Measurements from ENCODE around the gene CDC42BPG. TPM values are rescaled to one million over a fixed set of nuclear protein-coding genes. Genes with fewer than 3 reads are reported as not detected.

Gene CDC42BPG
- total RNA-seq, 1 experiment from 2014 or later: 0.15 TPM

- no peak overlapping the region for H2AFZ ChIP-seq (ENCODE audit: low read length)
- H4K20me1 ChIP-seq (ENCODE audit: insufficient read depth, low read depth, low read length): no peaks in the 10 kb centered on the region; the same call in 1 of the 2 replicates
- peak overlapping the region; percentile 11; the same call in 1 of the 2 replicates for H3K27ac ChIP-seq (ENCODE audit: low read length)
- H3K4me2 ChIP-seq (ENCODE audit: low read depth, low read length, poor library complexity, severe bottlenecking): no peak overlapping the region
- H3K79me2 ChIP-seq (ENCODE audit: low read length): peaks cover 36% of the 10 kb centered on the region
- no peak for DNase-seq
- H3K9me3 ChIP-seq (ENCODE audit: low read length): no peaks in the 10 kb centered on the region
- H3K27me3 ChIP-seq (ENCODE audit: low read length): no peaks in the 10 kb centered on the region
- H3K4me1 ChIP-seq (ENCODE audit: low read length): peaks cover 42% of the 10 kb centered on the region
- no peak overlapping the region for H3K9ac ChIP-seq (ENCODE audit: low read length)
- no peak overlapping the region for H3K4me3 ChIP-seq (ENCODE audit: low read length)
- no peaks in the 10 kb centered on the region for H3K9me2 ChIP-seq (replicated peaks; ENCODE audit: insufficient read depth, low read length)
- H3K36me3 ChIP-seq (ENCODE audit: insufficient read depth, low read length): no peaks in the 10 kb centered on the region
Measured at GRCh38 chr11:64859542-64860414, 15.3 kb upstream of the CDC42BPG start.

DNA sequence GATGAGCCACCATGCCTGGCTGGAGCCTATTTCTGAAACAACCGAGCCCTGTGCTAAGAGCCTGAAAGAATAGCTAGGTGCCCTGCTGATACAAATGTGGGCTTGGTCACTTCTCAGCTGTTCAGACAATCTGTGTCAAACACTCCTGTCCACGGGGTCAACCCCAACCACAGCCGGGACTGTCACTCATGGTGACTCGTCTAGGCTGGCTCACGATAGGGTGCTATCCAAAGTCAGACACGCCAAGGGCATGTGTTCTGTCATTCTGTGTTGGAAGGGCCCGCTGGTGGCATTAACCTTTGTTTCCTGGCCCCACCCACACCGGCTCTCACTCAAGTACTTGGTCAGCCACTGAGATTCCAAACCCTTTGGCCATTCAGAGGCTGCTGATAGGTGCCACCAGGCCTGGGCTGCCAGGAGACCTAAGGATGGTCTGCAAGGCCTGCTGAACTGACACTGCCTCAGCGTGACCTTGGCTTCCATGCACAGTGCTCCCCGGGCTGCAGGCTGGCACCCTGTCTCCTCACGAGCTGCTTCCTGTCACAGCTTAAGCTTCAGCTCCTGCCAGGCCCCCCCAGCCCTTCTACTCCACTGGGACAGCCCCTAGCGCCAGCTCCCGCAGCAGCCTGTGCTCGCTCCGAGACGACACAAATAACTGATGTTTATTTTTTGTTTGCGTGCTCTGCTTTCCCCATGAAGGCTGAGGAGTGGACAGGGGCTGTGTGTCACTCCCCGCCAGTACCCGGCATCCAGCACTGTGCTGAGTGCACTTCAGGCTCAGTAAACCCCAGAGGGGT is 14.2 kb upstream of the CDC42BPG start:
- Histone ChIP-seq H3K4me2 (ENCODE audit: low read depth, low read length, poor library complexity, severe bottlenecking) (no peak overlapping the region), H2AFZ (ENCODE audit: low read length) (no peak overlapping the region), H4K20me1 (ENCODE audit: insufficient read depth, low read depth, low read length) (no peaks in the 10 kb centered on the region), H3K36me3 (ENCODE audit: insufficient read depth, low read length) (no peaks in the 10 kb centered on the region), H3K9me2 (replicated peaks; ENCODE audit: insufficient read depth, low read length) (no peaks in the 10 kb centered on the region), H3K9me3 (ENCODE audit: low read length) (no peaks in the 10 kb centered on the region), H3K4me1 (ENCODE audit: low read length) (peaks cover 41% of the 10 kb centered on the region), H3K27me3 (ENCODE audit: low read length) (no peaks in the 10 kb centered on the region), H3K9ac (ENCODE audit: low read length) (no peak overlapping the region), H3K4me3 (ENCODE audit: low read length) (no peak overlapping the region), H3K27ac (ENCODE audit: low read length) (no peak overlapping the region), H3K79me2 (ENCODE audit: low read length) (peaks cover 25% of the 10 kb centered on the region)
- no peak for DNase-seq

DNA sequence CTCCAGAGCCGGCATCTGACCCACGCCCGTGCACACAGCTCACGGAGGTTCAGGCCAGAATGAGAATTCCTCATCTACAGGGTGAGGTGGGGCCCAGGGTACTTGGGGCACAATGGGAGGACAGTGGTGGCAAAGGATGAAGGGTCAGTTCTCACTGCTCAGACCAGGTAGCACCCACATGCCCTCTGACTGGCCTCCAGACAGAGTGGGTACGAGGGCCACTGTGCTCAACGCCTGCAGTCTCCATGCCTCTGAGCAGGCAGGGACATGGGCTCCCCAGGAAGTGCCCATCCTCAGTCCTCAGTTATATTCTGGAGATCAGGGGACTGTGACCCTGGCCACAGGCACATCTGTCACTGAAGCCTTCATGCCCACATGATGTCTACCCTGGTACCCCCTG is 13.0 kb upstream of the CDC42BPG start:
- H3K79me2 ChIP-seq (ENCODE audit: low read length): peaks cover 13% of the 10 kb centered on the region
- no peak overlapping the region for H2AFZ ChIP-seq (ENCODE audit: low read length)
- no peaks in the 10 kb centered on the region for H3K36me3 ChIP-seq (ENCODE audit: insufficient read depth, low read length)
- no peak for DNase-seq
- H3K4me2 ChIP-seq (ENCODE audit: low read depth, low read length, poor library complexity, severe bottlenecking): no peak overlapping the region
- no peak overlapping the region for H3K4me3 ChIP-seq (ENCODE audit: low read length)
- H3K9me2 ChIP-seq (replicated peaks; ENCODE audit: insufficient read depth, low read length): no peaks in the 10 kb centered on the region
- H4K20me1 ChIP-seq (ENCODE audit: insufficient read depth, low read depth, low read length): no peaks in the 10 kb centered on the region
- no peak overlapping the region for H3K9ac ChIP-seq (ENCODE audit: low read length)
- no peaks in the 10 kb centered on the region for H3K27me3 ChIP-seq (ENCODE audit: low read length)
- H3K9me3 ChIP-seq (ENCODE audit: low read length): no peaks in the 10 kb centered on the region
- peaks cover 41% of the 10 kb centered on the region for H3K4me1 ChIP-seq (ENCODE audit: low read length)
- H3K27ac ChIP-seq (ENCODE audit: low read length): no peak overlapping the region

DNA sequence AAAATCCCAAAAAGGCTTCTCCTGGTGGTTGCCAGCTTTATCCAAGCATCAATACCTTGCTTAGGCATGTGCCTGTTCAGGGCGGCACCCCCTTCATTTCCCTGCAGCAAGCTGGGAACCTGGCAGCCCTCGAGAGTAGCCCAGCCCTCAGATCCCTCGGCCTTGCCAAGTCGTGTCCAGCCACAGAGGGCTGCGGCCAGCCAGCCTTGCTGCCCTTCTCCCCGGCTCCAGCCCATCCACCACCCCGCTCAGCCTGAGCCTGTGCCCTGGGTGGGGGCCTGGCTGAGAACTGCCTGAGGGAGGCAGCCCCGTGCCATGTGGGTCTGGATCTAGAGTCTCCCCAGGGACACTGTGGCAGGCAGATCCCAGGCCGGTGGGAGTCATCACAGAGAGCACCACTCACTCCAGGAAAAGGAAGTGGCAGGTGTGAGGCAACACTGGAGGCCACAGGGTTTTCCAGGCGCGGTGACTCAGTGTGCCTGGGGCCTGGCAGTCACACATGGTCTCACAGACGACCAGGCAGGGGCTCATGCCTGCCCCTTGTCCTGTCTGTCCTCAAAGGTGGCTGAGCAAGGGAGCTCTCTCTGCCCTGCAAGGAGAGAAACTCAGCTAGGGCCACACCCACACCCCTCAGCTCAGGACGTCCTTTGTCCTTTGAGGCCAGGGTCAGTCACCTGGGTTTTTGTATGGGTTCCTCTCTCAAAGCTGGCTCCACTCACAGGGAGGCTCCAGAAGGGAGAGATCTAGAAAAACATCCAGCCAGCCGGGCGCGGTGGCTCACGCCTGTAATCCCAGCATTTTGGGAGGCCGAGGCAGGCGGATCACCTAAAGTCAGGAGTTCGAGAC is 12.2 kb upstream of the CDC42BPG start:
- Histone ChIP-seq H4K20me1 (ENCODE audit: insufficient read depth, low read depth, low read length) (no peaks in the 10 kb centered on the region), H3K79me2 (ENCODE audit: low read length) (peaks cover 7% of the 10 kb centered on the region), H3K9me2 (replicated peaks; ENCODE audit: insufficient read depth, low read length) (no peaks in the 10 kb centered on the region), H3K4me3 (ENCODE audit: low read length) (no peak overlapping the region), H3K9me3 (ENCODE audit: low read length) (no peaks in the 10 kb centered on the region), H3K9ac (ENCODE audit: low read length) (no peak overlapping the region), H3K4me2 (ENCODE audit: low read depth, low read length, poor library complexity, severe bottlenecking) (no peak overlapping the region), H3K27me3 (ENCODE audit: low read length) (no peaks in the 10 kb centered on the region), H3K36me3 (ENCODE audit: insufficient read depth, low read length) (no peaks in the 10 kb centered on the region), H3K27ac (ENCODE audit: low read length) (no peak overlapping the region), H2AFZ (ENCODE audit: low read length) (no peak overlapping the region), H3K4me1 (ENCODE audit: low read length) (peaks cover 41% of the 10 kb centered on the region)
- DNase-seq: no peak

GRCh38 chr11:64855596-64856304 is 11.3 kb upstream of the CDC42BPG start:
- no peak overlapping the region for H3K27ac ChIP-seq (ENCODE audit: low read length)
- no peaks in the 10 kb centered on the region for H3K27me3 ChIP-seq (ENCODE audit: low read length)
- no peaks in the 10 kb centered on the region for H4K20me1 ChIP-seq (ENCODE audit: insufficient read depth, low read depth, low read length)
- H3K4me1 ChIP-seq (ENCODE audit: low read length): peaks cover 44% of the 10 kb centered on the region
- DNase-seq: no peak
- H3K79me2 ChIP-seq (ENCODE audit: low read length): no peaks in the 10 kb centered on the region
- no peaks in the 10 kb centered on the region for H3K9me2 ChIP-seq (replicated peaks; ENCODE audit: insufficient read depth, low read length)
- no peak overlapping the region for H3K9ac ChIP-seq (ENCODE audit: low read length)
- H3K36me3 ChIP-seq (ENCODE audit: insufficient read depth, low read length): no peaks in the 10 kb centered on the region
- no peaks in the 10 kb centered on the region for H3K9me3 ChIP-seq (ENCODE audit: low read length)
- H3K4me2 ChIP-seq (ENCODE audit: low read depth, low read length, poor library complexity, severe bottlenecking): no peak overlapping the region
- no peak overlapping the region for H2AFZ ChIP-seq (ENCODE audit: low read length)
- no peak overlapping the region for H3K4me3 ChIP-seq (ENCODE audit: low read length)

DNA sequence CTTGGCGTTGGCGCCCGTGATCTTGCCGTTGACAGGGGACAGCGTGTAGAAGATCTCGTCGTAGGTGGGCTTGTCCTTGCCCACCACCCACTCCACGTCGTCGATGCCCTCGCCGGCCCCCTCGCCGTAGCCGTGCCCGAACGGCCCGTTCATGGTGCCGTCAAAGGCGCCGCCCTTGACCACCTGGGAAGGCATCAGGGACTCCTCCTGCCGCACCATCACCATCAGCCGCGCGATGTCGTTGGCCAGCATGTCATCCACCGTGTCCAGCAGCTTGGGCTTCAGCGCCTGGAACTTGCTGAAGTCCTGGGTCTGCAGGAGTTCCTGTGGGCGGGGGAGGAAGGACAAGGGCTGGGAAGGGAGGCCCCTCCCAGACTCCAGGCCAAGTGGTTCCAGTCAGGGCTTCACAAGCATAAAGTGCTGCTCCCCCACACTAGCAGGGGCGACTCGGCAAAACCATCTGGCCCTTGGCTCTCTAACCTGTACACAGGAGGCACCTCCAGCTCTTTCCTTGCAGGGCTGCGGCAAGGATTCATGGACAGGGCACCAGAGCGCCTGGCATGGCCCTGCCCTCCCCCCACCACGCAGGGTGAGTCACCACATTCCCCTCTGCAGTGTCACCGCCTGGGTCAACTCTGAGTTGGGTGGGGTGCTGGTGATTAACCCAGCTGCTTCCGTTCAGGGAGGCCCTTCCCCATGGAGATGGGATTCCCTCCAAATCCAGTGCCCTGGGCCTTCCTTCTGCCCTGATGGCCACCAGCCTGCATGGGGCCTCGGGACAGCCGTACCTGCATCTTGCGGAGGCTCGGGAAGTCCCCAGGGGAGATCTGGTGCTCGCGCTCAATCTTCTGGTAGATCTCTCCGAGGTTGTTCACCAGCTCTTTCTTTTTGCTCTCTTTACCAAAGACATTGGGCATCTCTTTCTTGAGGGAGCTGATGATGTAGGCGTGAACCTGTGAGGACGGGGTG is 10.4 kb upstream of the CDC42BPG start:
- Histone ChIP-seq H4K20me1 (ENCODE audit: insufficient read depth, low read depth, low read length) (no peaks in the 10 kb centered on the region), H3K4me2 (ENCODE audit: low read depth, low read length, poor library complexity, severe bottlenecking) (no peak overlapping the region), H3K79me2 (ENCODE audit: low read length) (no peaks in the 10 kb centered on the region), H3K4me3 (ENCODE audit: low read length) (no peak overlapping the region), H3K36me3 (ENCODE audit: insufficient read depth, low read length) (no peaks in the 10 kb centered on the region), H3K9me2 (replicated peaks; ENCODE audit: insufficient read depth, low read length) (no peaks in the 10 kb centered on the region), H2AFZ (ENCODE audit: low read length) (no peak overlapping the region), H3K9me3 (ENCODE audit: low read length) (no peaks in the 10 kb centered on the region), H3K9ac (ENCODE audit: low read length) (no peak overlapping the region), H3K4me1 (ENCODE audit: low read length) (peaks cover 53% of the 10 kb centered on the region), H3K27me3 (ENCODE audit: low read length) (no peaks in the 10 kb centered on the region), H3K27ac (ENCODE audit: low read length) (no peak overlapping the region)
- no peak for DNase-seq

DNA sequence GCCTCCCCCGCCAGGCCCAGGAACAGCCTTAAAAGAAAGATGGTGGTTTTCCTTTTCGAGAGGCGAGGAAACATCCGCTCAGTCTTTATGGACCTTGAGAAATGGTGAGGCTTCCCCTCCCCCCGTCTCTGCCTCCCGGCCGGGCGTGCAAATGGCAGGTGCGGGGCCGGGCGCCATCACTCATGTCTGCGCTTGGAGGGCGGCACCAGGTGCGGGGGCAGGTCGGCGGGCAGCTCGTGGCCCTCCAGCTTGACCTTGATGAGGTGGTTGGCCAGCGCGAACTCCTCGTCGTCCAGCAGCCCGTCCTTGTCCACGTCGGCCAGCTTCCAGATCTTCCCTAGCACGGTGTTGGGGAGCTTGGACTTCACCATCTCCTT is 9.7 kb upstream of the CDC42BPG start:
- no peaks in the 10 kb centered on the region for H3K27me3 ChIP-seq (ENCODE audit: low read length)
- no peak overlapping the region for H3K9ac ChIP-seq (ENCODE audit: low read length)
- no peak overlapping the region for H3K4me2 ChIP-seq (ENCODE audit: low read depth, low read length, poor library complexity, severe bottlenecking)
- H3K9me2 ChIP-seq (replicated peaks; ENCODE audit: insufficient read depth, low read length): no peaks in the 10 kb centered on the region
- no peaks in the 10 kb centered on the region for H4K20me1 ChIP-seq (ENCODE audit: insufficient read depth, low read depth, low read length)
- no peaks in the 10 kb centered on the region for H3K79me2 ChIP-seq (ENCODE audit: low read length)
- H2AFZ ChIP-seq (ENCODE audit: low read length): no peak overlapping the region
- peak overlapping the region; percentile 95; the same call in 1 of the 2 replicates for H3K27ac ChIP-seq (ENCODE audit: low read length)
- peaks cover 60% of the 10 kb centered on the region for H3K4me1 ChIP-seq (ENCODE audit: low read length)
- H3K36me3 ChIP-seq (ENCODE audit: insufficient read depth, low read length): no peaks in the 10 kb centered on the region
- no peak for DNase-seq
- H3K4me3 ChIP-seq (ENCODE audit: low read length): no peak overlapping the region
- H3K9me3 ChIP-seq (ENCODE audit: low read length): no peaks in the 10 kb centered on the region
